Head of caudate nucleus (tissue), 42 donors: ENCODE results near the gene UQCR11.
A peak's percentile ranks its signal among the peaks of the same experiment; 100 is the strongest.

Source experiments
- DNase-seq, 42 donors: peaks; one replicate each; pipeline versions ENCODE4 v3.0.0 to v3.0.0-alpha.2; 2020 to 2021; ENCODE audit warnings: mixed read lengths in 7 of 42
- intact Hi-C: fragments of 100-400 bp; cut with DNase I; formaldehyde crosslinking; loops from one replicate; pipeline ENCODE4 v1.15.0; 2022

The UQCR11 gene

GRCh38 chr19:1619703-1620102 is 14.4 kb upstream of the UQCR11 start:
- no peak for DNase-seq
- intact Hi-C loops = no loop called here

- intact Hi-C loops = no loop called here
- DNase-seq = no peak
These were observed 13.8 kb upstream of the UQCR11 start for GRCh38 chr19:1619094-1619439.

- peak in 21 of 42 donors; percentile 12 to 61 (median 34) for DNase-seq
- intact Hi-C loops = no loop called here
These were observed 13.2 kb upstream of the UQCR11 start for GRCh38 chr19:1618157-1619093.

- intact Hi-C loops = no loop called here
- DNase-seq = no peak
These were observed 11.6 kb upstream of the UQCR11 start for GRCh38 chr19:1616875-1617274.

GRCh38 chr19:1616396-1616795 is 11.1 kb upstream of the UQCR11 start:
- no peak for DNase-seq
- intact Hi-C loops = no loop called here

- intact Hi-C loops = no loop called here
- DNase-seq = no peak
These were observed 10.0 kb upstream of the UQCR11 start for GRCh38 chr19:1615156-1615765.

GRCh38 chr19:1613808-1614570 is 8.7 kb upstream of the UQCR11 start:
- DNase-seq = no peak
- intact Hi-C loops = no loop called here

- intact Hi-C loops = no loop called here
- DNase-seq = no peak
These were observed 7.9 kb upstream of the UQCR11 start for GRCh38 chr19:1613146-1613545.

- DNase-seq = no peak
- intact Hi-C loops = no loop called here
These were observed 7.1 kb upstream of the UQCR11 start for GRCh38 chr19:1612114-1613086.

- intact Hi-C loops = no loop called here
- no peak for DNase-seq
These were observed 6.1 kb upstream of the UQCR11 start for GRCh38 chr19:1611353-1611752.

- intact Hi-C loops = no loop called here
These were observed 5.3 kb upstream of the UQCR11 start for GRCh38 chr19:1610579-1610978.

GRCh38 chr19:1609680-1610474 is 4.6 kb upstream of the UQCR11 start:
- intact Hi-C loops = loop anchor here (5.0 kb wide), 1 partner anchor 42 kb away; the partner anchor contains the start of gene TCF3
- DNase-seq = no peak

More at GRCh38 chr19:1610579-1610978, 5.3 kb upstream of the UQCR11 start:
- DNase-seq = no peak

GRCh38 chr19:1609103-1609396 is 3.8 kb upstream of the UQCR11 start:
- intact Hi-C loops = loop anchor here (5.0 kb wide), 1 partner anchor 43 kb away; the partner anchor contains the start of gene TCF3
- DNase-seq = no peak

GRCh38 chr19:1608359-1609102 is 3.3 kb upstream of the UQCR11 start:
- no peak for DNase-seq
- intact Hi-C loops = loop anchor here (5.0 kb wide), 1 partner anchor 44 kb away; the partner anchor contains the start of gene TCF3

- intact Hi-C loops = loop anchor here (5.0 kb wide), 1 partner anchor 46 kb away; the partner anchor contains the start of gene TCF3
- DNase-seq = no peak
These were observed 933 bp upstream of the UQCR11 start for GRCh38 chr19:1606138-1606651.

- intact Hi-C loops = no loop called here
These were observed 3.1 kb downstream of the UQCR11 start for GRCh38 chr19:1602091-1602707.

More at GRCh38 chr19:1602091-1602707, 3.1 kb downstream of the UQCR11 start:
- no peak for DNase-seq
